Naive thymus-derived CD4-positive, alpha-beta T cell (primary cell): ENCODE results near the gene GLS2. TPM values are rescaled to one million over a fixed set of nuclear protein-coding genes. Genes with fewer than 3 reads are reported as not detected.
A peak's percentile ranks its signal among the peaks of the same experiment; 100 is the strongest.
"Not testable (repeated sequence)": the region's sequence is repeated elsewhere in the genome, so short reads cannot be mapped to it uniquely, and the experiment has no call there.

Source experiments
- ATAC-seq: fragments of 150-1000 bp; cut with Tn5 transposase; 2 replicates; pipeline ENCODE4 v1.10.0; 2021; ENCODE audit warnings: mild to moderate bottlenecking, moderate library complexity
- CTCF ChIA-PET: fragments of 350-600 bp; sonication (Branson Sonifier 250); formaldehyde crosslinking; loops from one replicate; lab custom pipeline; 2021; ENCODE audit warnings: antibody characterized with exemption; lab: Charles Lee
- POLR2A ChIA-PET: fragments of 350-600 bp; sonication (Branson Sonifier 250); formaldehyde crosslinking; loops from one replicate; lab custom pipeline; 2021; ENCODE audit warnings: antibody characterized with exemption, inconsistent platforms; lab: Charles Lee
- DNase-seq, 9 donors: peaks; one replicate each; pipeline versions ENCODE4 v3.0.0 to v3.0.0-alpha.2; 2020 to 2022; ENCODE audit warnings: mixed read lengths in 1 of 9
- H3K27ac ChIP-seq: one replicate; pipeline ENCODE4 v1.7.0; 2013; ENCODE audit warnings: mild to moderate bottlenecking, low read depth, low read length, moderate library complexity
- H3K27me3 ChIP-seq, 2 donors: one replicate each; pipeline ENCODE4 v1.7.0; 2013; ENCODE audit warnings: low read length in 2 of 2, mild to moderate bottlenecking in 2 of 2, moderate library complexity in 2 of 2; ENCODE audit not compliant: control insufficient read depth in 2 of 2, insufficient read depth in 2 of 2
- H3K36me3 ChIP-seq, 3 experiments: 1 replicate in 2 of 3; 2 replicates in 1 of 3; pipeline ENCODE4 v1.7.0; 2013; ENCODE audit warnings: low read length in 3 of 3, mild to moderate bottlenecking in 3 of 3, moderate library complexity in 1 of 3; ENCODE audit not compliant: insufficient read depth in 3 of 3, control insufficient read depth in 2 of 3
- H3K4me1 ChIP-seq, 2 donors: one replicate each; pipeline ENCODE4 v1.7.0; 2013; ENCODE audit warnings: low read length in 2 of 2, mild to moderate bottlenecking in 2 of 2, moderate library complexity in 1 of 2; ENCODE audit not compliant: control insufficient read depth in 2 of 2, insufficient read depth in 2 of 2
- H3K4me3 ChIP-seq: 2 replicates; pipeline ENCODE4 v1.7.0; 2013; ENCODE audit warnings: mild to moderate bottlenecking, low read length
- H3K9me3 ChIP-seq, 3 experiments: 1 replicate in 2 of 3; 2 replicates in 1 of 3; pipeline ENCODE4 v1.7.0; 2013; ENCODE audit warnings: low read length in 3 of 3; ENCODE audit not compliant: control insufficient read depth in 2 of 3
- H3K27ac Mint-ChIP-seq, 9 donors: one replicate each; pipeline ENCODE4 v1.8.0; 2020 to 2022; ENCODE audit warnings: mixed read lengths in 9 of 9, mild to moderate bottlenecking in 8 of 9, moderate library complexity in 5 of 9, inconsistent platforms in 2 of 9
- H3K27me3 Mint-ChIP-seq, 5 donors: one replicate each; pipeline ENCODE4 v1.8.0; 2021 to 2022; ENCODE audit warnings: mixed read lengths in 5 of 5, mild to moderate bottlenecking in 1 of 5
- H3K36me3 Mint-ChIP-seq, 5 donors: one replicate each; pipeline ENCODE4 v1.8.0; 2020 to 2022; ENCODE audit warnings: mixed read lengths in 5 of 5, mild to moderate bottlenecking in 3 of 5, inconsistent platforms in 1 of 5
- H3K4me1 Mint-ChIP-seq, 7 donors: one replicate each; pipeline ENCODE4 v1.8.0; 2020 to 2022; ENCODE audit warnings: mixed read lengths in 7 of 7, mild to moderate bottlenecking in 3 of 7, inconsistent platforms in 1 of 7
- H3K4me3 Mint-ChIP-seq, 10 donors: one replicate each; pipeline ENCODE4 v1.8.0; 2020 to 2022; ENCODE audit warnings: mild to moderate bottlenecking in 10 of 10, mixed read lengths in 10 of 10, moderate library complexity in 6 of 10, inconsistent platforms in 2 of 10
- H3K9me3 Mint-ChIP-seq, 11 donors: one replicate each; pipeline ENCODE4 v1.8.0; 2020 to 2022; ENCODE audit warnings: mixed read lengths in 11 of 11, mild to moderate bottlenecking in 4 of 11, inconsistent platforms in 1 of 11, moderate library complexity in 1 of 11
- intact Hi-C, 2 donors: fragments of 100-400 bp; cut with micrococcal nuclease; formaldehyde crosslinking; loops; one replicate each; pipeline ENCODE4 v1.15.1; 2023
- polyA plus RNA-seq, 2 donors: library from polyadenylated mRNA; unstranded; fragments of 300-500 nt; fragmentation: Illumina TruSeq; gene quantifications; one replicate each; pipeline ENCODE4 v1.2.3, GENCODE V29; 2021
- total RNA-seq, 6 experiments: library from RNA in 5 of 6; stranded (reverse) in 5 of 6; gene quantifications; 1 replicate in 5 of 6; 2 replicates in 1 of 6; pipeline ENCODE4 v1.2.3 and lab custom pipeline; 2021 to 2026

The GLS2 gene
- total and polyA plus RNA-seq, 7 experiments from 2014 or later, result 0.94 to 10.2 (median 5.9) TPM

DNA sequence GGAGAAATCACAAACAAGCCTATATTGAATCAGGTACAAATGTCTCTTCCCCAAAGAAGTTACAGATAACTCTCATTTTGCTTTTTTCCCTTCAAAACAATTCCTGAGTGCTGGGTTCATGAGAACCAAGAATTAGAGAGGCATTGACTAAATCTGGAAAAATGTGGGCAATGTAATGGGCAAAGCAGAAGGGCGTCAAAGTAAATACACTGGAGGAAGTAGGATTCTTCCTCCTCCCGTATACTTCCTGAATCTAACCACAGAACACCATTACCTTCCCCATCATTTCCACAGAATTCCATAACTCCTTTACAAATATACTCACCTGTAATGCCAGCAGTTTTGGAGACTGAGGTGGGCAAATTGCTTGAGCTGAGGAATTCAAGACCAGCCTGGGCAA, 30.6 kb upstream of the GLS2 start:
- no peak overlapping the region for H3K27ac ChIP-seq
- peaks cover 6 to 23% of the 10 kb centered on the region in 2 donors for H3K4me1 ChIP-seq
- no peaks in the 10 kb centered on the region for H3K36me3 ChIP-seq
- no peak overlapping the region for H3K4me3 ChIP-seq
- Mint-ChIP-seq H3K9me3 (no peaks in the 10 kb centered on the region), H3K27me3 (peaks cover 0 to 7% (median 0%) of the 10 kb centered on the region in 5 donors), H3K36me3 (no peaks in the 10 kb centered on the region), H3K4me1 (peaks cover 25 to 42% (median 38%) of the 10 kb centered on the region in 7 donors), H3K4me3 (peak overlapping the region in 1 of 10 donors; percentile 16), H3K27ac (no peak overlapping the region)
- ChIA-PET CTCF (no interaction called here), POLR2A (interaction anchor here (0.7 kb wide), 1 partner anchor 129 kb away, joined by 3 read pairs; no protein-coding TSS in a partner anchor)
- DNase-seq (no peak), ATAC-seq (no peak)
- H3K9me3 ChIP-seq, result no peaks in the 10 kb centered on the region
- intact Hi-C loops, result no loop called here
- H3K27me3 ChIP-seq, result no peaks in the 10 kb centered on the region

GRCh38 chr12:56517854-56518253, 29.9 kb upstream of the GLS2 start:
- Mint-ChIP-seq H3K27me3 (peaks cover 0 to 8% (median 0%) of the 10 kb centered on the region in 5 donors), H3K4me1 (peaks cover 22 to 39% (median 35%) of the 10 kb centered on the region in 7 donors), H3K27ac (no peak overlapping the region), H3K4me3 (no peak overlapping the region), H3K9me3 (no peaks in the 10 kb centered on the region), H3K36me3 (no peaks in the 10 kb centered on the region)
- Histone ChIP-seq H3K36me3 (no peaks in the 10 kb centered on the region), H3K9me3 (no peaks in the 10 kb centered on the region), H3K27ac (no peak overlapping the region), H3K4me1 (peaks cover 6 to 23% of the 10 kb centered on the region in 2 donors), H3K4me3 (no peak overlapping the region), H3K27me3 (no peaks in the 10 kb centered on the region)
- ChIA-PET POLR2A (no interaction called here), CTCF (no interaction called here)
- ATAC-seq (no peak), DNase-seq (no peak)
- intact Hi-C loops, result no loop called here

GRCh38 chr12:56514014-56514318, 26.0 kb upstream of the GLS2 start:
- H3K4me3 Mint-ChIP-seq, H3K9me3 Mint-ChIP-seq, ATAC-seq, DNase-seq, H3K4me1 ChIP-seq, H3K36me3 ChIP-seq, H3K36me3 Mint-ChIP-seq, H3K4me3 ChIP-seq, H3K27me3 ChIP-seq, H3K27ac ChIP-seq, H3K27ac Mint-ChIP-seq, H3K9me3 ChIP-seq, intact Hi-C loops: not testable (repeated sequence)
- Mint-ChIP-seq H3K4me1 (peaks cover 2 to 12% (median 8%) of the 10 kb centered on the region in 7 donors), H3K27me3 (peaks cover 0 to 21% (median 7%) of the 10 kb centered on the region in 5 donors)
- ChIA-PET CTCF (interaction anchor here (0.6 to 6.7 kb wide), 18 partner anchors 8 to 123 kb away, joined by 3 to 46 read pairs (median 6); partner anchors contain the start of gene RBMS2), POLR2A (interaction anchor here (0.5 to 1.2 kb wide), 5 partner anchors 28 to 80 kb away, joined by 3 read pairs; no protein-coding TSS in a partner anchor)

DNA sequence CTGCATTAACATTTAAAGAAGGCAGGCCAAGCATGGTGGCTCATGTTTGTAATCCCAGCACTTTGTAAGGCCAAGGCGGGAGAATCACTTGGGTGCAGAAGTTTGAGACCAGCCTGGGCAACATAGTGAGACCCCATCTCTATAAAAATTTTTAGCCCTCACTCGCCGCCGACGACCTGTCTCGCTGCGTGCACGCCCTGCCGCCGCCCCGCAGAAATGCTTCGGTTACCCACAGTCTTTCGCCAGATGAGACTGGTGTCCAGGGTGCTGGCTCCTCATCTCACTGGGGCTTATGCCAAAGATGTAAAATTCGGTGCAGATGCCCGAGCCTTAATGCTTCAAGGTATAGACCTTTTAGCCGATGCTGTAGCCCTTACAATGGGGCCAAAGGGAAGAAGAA, 22.8 kb upstream of the GLS2 start:
- Mint-ChIP-seq H3K36me3 (no peaks in the 10 kb centered on the region), H3K27ac (no peak overlapping the region), H3K4me1 (peaks cover 0 to 7% (median 3%) of the 10 kb centered on the region in 7 donors), H3K4me3 (no peak overlapping the region), H3K9me3 (peaks cover 0 to 1% (median 0%) of the 10 kb centered on the region in 11 donors), H3K27me3 (peaks cover 0 to 19% (median 7%) of the 10 kb centered on the region in 5 donors)
- H3K4me3 ChIP-seq, result no peak overlapping the region
- DNase-seq (no peak), ATAC-seq (no peak)
- ChIA-PET CTCF (interaction anchor here (1.1 to 6.7 kb wide), 3 partner anchors 11 to 601 kb away, joined by 3 to 46 read pairs (median 9); partner anchors contain the start of gene RBMS2), POLR2A (no interaction called here)
- no peak overlapping the region for H3K27ac ChIP-seq
- H3K36me3 ChIP-seq, result no peaks in the 10 kb centered on the region
- no peaks in the 10 kb centered on the region for H3K27me3 ChIP-seq
- intact Hi-C loops, result no loop called here
- no peaks in the 10 kb centered on the region for H3K9me3 ChIP-seq
- no peaks in the 10 kb centered on the region for H3K4me1 ChIP-seq

DNA sequence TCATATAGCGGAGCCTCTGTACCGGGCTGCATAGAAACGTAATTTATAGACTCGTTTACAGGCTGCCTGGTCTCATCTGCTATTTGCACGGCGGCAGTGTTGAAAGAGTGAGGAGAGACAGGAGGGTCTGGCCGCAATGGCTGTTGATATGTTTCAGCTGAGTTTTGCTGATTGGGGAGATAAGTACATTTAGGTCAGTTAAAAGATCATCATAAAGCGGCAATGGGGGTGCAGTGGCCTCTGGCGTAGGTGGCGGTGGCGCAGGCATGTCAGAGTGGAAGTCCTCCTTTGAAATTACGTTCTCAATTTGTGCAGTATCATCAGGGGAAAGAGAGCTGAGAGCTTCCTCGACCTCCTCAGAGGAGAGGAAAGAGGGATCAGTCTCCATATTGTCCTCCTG, 11.9 kb upstream of the GLS2 start:
- H3K27ac Mint-ChIP-seq, H3K27ac ChIP-seq, H3K4me3 ChIP-seq, ATAC-seq, H3K36me3 Mint-ChIP-seq, H3K4me1 Mint-ChIP-seq, POLR2A ChIA-PET, H3K27me3 Mint-ChIP-seq, DNase-seq, H3K27me3 ChIP-seq, H3K4me3 Mint-ChIP-seq, CTCF ChIA-PET, H3K36me3 ChIP-seq, H3K4me1 ChIP-seq, H3K9me3 ChIP-seq, H3K9me3 Mint-ChIP-seq: not testable (repeated sequence)
- intact Hi-C loops, result loop anchor here in 1 of 2 donors (5.0 kb wide), 1 partner anchor 92 kb away; no protein-coding TSS in a partner anchor

- H3K4me1 Mint-ChIP-seq, H3K27ac Mint-ChIP-seq, H3K36me3 Mint-ChIP-seq, H3K27me3 Mint-ChIP-seq, CTCF ChIA-PET, ATAC-seq, H3K27ac ChIP-seq, H3K27me3 ChIP-seq, H3K4me1 ChIP-seq, H3K9me3 ChIP-seq, H3K4me3 ChIP-seq, DNase-seq, POLR2A ChIA-PET, H3K9me3 Mint-ChIP-seq, H3K4me3 Mint-ChIP-seq, H3K36me3 ChIP-seq: not testable (repeated sequence)
- intact Hi-C loops, result loop anchor here in 1 of 2 donors (5.0 kb wide), 1 partner anchor 93 kb away; no protein-coding TSS in a partner anchor
These were observed 11.5 kb upstream of the GLS2 start for GRCh38 chr12:56499452-56499851.
